GM19351 (cell line): ENCODE measurements around the gene AKAP12.
"Not testable (repeated sequence)": the region's sequence is repeated elsewhere in the genome, so short reads cannot be mapped to it uniquely, and the experiment has no call there.

Experiments
- ATAC-seq: cut with Tn5 transposase; IDR thresholded peaks from one replicate; pipeline ENCODE4 v1.9.1; 2021; ENCODE audit warnings: mild to moderate bottlenecking, moderate library complexity; ENCODE audit not compliant: unreplicated experiment

AKAP12 gene

GRCh38 chr6:151309619-151310018, 69.9 kb downstream of the AKAP12 start:
- no peak for ATAC-seq

GRCh38 chr6:151310279-151310678, 70.5 kb downstream of the AKAP12 start:
- ATAC-seq = no peak

GRCh38 chr6:151310852-151311767, 71.3 kb downstream of the AKAP12 start:
- no peak for ATAC-seq

GRCh38 chr6:151313066-151313491, 73.3 kb downstream of the AKAP12 start:
- ATAC-seq = no peak

GRCh38 chr6:151315661-151316060, 75.9 kb downstream of the AKAP12 start:
- ATAC-seq = not testable (repeated sequence)

- no peak for ATAC-seq
Measured at GRCh38 chr6:151317103-151317994, 77.6 kb downstream of the AKAP12 start.

GRCh38 chr6:151317995-151318365, 78.2 kb downstream of the AKAP12 start:
- ATAC-seq = no peak

- no peak for ATAC-seq
Measured at GRCh38 chr6:151320140-151320539, 80.4 kb downstream of the AKAP12 start.

GRCh38 chr6:151321438-151321837, 81.7 kb downstream of the AKAP12 start:
- no peak for ATAC-seq

GRCh38 chr6:151322570-151322969, 82.8 kb downstream of the AKAP12 start:
- no peak for ATAC-seq

- ATAC-seq = peak; percentile 87
Measured at GRCh38 chr6:151323791-151324487, 84.2 kb downstream of the AKAP12 start.

- peak; percentile 14 for ATAC-seq
Measured at GRCh38 chr6:151324488-151324825, 84.7 kb downstream of the AKAP12 start.

GRCh38 chr6:151325075-151326050, 85.6 kb downstream of the AKAP12 start:
- no peak for ATAC-seq

- ATAC-seq = no peak
Measured at GRCh38 chr6:151326116-151326825, 86.5 kb downstream of the AKAP12 start.

- no peak for ATAC-seq
Measured at GRCh38 chr6:151327101-151327500, 87.3 kb downstream of the AKAP12 start.

GRCh38 chr6:151330130-151330696, 90.4 kb downstream of the AKAP12 start:
- ATAC-seq = no peak

GRCh38 chr6:151335930-151336329, 96.2 kb downstream of the AKAP12 start:
- no peak for ATAC-seq

- no peak for ATAC-seq
Measured at GRCh38 chr6:151338651-151339200, 99.0 kb downstream of the AKAP12 start.

- ATAC-seq = no peak
Measured at GRCh38 chr6:151339369-151339768, 99.6 kb downstream of the AKAP12 start.
